Renal cortical epithelial cell (primary cell): ENCODE results near the gene HEXIM2. TPM values are rescaled to one million over a fixed set of nuclear protein-coding genes. Genes with fewer than 3 reads are reported as not detected.

Experiments used
- total RNA-seq: library from RNA; depleted of rRNA; stranded (reverse); fragments of >200 nt; gene quantifications from 2 replicates; pipeline ENCODE4 v1.2.3, GENCODE V29; 2014

HEXIM2 gene
- total RNA-seq, 1 donor from 2014 or later, result 7.3 TPM

Other genes starting within 250 kb of the HEXIM2 start
- 1.2 and 8.2 TPM in 2 replicates for gene GFAP, start 246.4 kb upstream of the HEXIM2 start, total RNA-seq
- gene KIF18B, start 214.1 kb upstream of the HEXIM2 start, total RNA-seq, result 0.15 and 0.87 TPM in 2 replicates
- gene C1QL1, start 193.6 kb upstream of the HEXIM2 start, total RNA-seq, result 0.35 and 0.45 TPM in 2 replicates
- 22.4 and 50.2 TPM in 2 replicates for gene DCAKD, start 110.2 kb upstream of the HEXIM2 start, total RNA-seq
- 82.5 and 102 TPM in 2 replicates for gene NMT1, start 100.6 kb upstream of the HEXIM2 start, total RNA-seq
- gene PLCD3, start 29.4 kb upstream of the HEXIM2 start, total RNA-seq, result 26.9 and 98.1 TPM in 2 replicates
- 7.2 and 9.6 TPM in 2 replicates for gene ACBD4, start 26.2 kb upstream of the HEXIM2 start, total RNA-seq
- gene HEXIM1, start 13.4 kb upstream of the HEXIM2 start, total RNA-seq, result 10.8 and 38.0 TPM in 2 replicates
- 7.5 and 12.1 TPM in 2 replicates for gene FMNL1, start 60.0 kb downstream of the HEXIM2 start, total RNA-seq
- 0.10 TPM in 1 of 2 replicates, not detected in the other for gene SPATA32, start 100.2 kb downstream of the HEXIM2 start, total RNA-seq
- 3.1 and 9.9 TPM in 2 replicates for gene MAP3K14, start 155.1 kb downstream of the HEXIM2 start, total RNA-seq